HPDE6-E6E7 (cell line): ENCODE measurements around the gene ST7L.
"Not testable (repeated sequence)": the region's sequence is repeated elsewhere in the genome, so short reads cannot be mapped to it uniquely, and the experiment has no call there.

Experiments used
- DNase-seq: peaks from one replicate; pipeline ENCODE4 v3.0.0; 2011; ENCODE audit warnings: missing footprints; ENCODE audit errors: extremely low spot score

The ST7L gene, protein sequence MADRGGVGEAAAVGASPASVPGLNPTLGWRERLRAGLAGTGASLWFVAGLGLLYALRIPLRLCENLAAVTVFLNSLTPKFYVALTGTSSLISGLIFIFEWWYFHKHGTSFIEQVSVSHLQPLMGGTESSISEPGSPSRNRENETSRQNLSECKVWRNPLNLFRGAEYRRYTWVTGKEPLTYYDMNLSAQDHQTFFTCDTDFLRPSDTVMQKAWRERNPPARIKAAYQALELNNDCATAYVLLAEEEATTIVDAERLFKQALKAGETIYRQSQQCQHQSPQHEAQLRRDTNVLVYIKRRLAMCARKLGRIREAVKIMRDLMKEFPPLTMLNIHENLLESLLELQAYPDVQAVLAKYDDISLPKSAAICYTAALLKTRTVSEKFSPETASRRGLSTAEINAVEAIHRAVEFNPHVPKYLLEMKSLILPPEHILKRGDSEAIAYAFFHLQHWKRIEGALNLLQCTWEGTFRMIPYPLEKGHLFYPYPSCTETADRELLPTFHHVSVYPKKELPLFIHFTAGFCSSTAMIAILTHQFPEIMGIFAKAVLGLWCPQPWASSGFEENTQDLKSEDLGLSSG

DNA sequence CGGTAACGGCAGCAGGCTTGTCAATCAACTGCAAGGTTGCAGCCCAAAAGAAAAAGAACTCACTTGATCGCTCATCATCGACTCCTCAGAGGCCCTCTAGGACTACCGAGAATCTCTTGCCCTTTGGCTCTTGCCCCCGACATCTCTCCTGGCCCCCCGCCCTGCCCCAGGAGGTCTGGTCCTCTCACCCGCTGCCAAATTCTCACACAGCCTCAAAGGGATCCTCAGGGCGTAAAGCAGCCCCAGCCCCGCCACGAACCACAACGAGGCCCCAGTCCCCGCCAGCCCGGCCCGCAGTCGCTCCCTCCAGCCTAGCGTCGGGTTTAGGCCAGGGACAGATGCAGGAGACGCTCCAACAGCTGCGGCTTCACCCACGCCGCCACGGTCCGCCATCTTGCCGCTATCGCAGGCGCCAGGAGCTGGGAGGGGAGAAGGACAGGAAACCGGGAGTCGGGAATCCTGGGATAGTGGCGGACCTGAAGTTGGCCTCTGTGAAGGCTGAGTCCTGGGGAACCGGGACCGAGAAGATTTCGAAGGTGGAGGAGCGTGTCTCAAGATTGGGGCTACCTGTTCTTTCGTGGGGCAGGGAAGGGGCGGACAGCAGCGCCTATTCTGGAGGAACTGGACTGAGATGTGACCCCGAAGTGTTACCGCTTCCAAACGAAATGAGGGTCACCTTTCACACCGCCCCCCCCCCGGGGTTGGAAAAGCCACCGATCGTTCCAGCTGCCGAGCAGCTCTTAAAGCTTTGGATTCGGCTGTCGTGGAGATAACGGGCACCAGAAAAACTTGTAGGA is at the start of gene ST7L:
Gene ST7L (minus strand): TSS at position 421 of the 797 bp plus-strand sequence. CDS start 28 bp downstream, at position 393.
- no peak for DNase-seq

DNA sequence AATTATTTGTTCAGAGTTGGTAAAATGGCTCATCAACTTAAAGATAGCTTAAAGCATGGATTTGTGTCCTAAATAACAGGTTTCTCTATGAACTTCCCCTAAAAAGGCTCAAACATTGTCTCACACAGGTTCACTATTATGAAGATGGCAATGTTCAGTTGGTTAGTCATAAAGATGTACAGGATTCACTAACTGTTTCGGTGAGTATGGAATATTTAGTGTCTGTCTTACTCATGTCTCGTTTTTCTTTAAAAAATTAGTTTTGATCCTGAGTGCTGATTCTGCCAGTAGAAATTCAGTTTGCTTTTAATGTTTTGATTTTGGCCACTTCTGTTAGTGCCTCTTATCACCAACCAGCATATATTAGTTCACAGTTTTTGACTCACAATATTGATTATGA is 48.0 kb upstream of the ST7L start:
- no peak for DNase-seq

DNA sequence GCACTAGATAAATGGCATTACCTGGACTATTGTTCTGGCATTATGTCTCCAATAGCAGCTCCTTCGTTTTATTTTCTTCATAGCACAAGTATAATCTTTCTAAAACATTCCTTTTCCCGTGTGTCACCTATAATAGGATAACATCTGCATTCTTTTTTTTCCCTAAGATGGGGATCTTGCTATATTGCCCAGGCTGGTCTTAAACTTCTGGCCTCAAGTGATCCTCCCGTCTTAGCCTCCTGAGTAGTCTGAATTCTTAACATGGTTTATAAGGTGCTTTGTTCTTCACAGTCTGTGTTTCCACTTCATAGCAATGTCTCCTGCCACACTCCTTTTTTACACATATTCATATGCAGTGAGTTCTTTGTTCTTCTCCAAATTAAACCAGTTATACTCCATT is 46.9 kb upstream of the ST7L start:
- no peak for DNase-seq

DNA sequence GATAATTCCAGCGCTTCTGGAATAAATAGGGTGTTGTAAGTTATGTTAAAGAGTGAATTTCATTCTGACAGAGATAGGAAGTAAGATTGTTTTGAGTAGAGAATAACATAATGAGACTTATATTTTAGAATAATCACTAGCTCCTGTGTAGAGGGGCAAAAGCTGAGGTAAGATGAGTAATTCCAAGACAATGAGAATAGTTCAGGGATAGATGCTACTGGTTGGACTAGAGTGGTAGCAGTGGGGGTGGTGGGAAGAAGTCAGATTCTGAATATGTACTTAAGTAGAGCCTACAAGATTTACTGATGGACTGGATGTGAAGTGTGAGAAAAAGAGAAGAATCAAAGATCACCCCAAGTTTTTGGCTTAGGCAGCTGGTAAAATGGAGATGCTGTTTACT is 32.3 kb upstream of the ST7L start:
- no peak for DNase-seq

DNA sequence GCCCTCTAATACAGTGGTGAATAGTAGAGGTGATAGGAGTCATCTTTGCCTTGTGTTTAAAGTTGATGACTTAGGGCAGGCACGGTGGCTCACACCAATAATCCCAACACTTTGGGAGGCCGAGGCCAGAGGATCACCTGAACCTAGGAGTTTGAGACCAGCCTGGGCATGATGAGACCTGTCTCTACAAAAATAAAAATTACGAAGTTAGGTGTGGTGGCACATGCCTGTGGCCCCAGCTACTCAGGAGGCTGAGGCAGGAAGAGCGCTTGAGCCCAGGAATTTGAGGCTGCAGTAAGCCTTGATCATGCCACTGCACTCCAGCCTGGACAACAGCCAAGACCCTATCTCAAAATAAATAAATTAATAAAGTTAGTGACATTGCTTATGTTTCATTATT is 27.3 kb upstream of the ST7L start:
- DNase-seq, result no peak

DNA sequence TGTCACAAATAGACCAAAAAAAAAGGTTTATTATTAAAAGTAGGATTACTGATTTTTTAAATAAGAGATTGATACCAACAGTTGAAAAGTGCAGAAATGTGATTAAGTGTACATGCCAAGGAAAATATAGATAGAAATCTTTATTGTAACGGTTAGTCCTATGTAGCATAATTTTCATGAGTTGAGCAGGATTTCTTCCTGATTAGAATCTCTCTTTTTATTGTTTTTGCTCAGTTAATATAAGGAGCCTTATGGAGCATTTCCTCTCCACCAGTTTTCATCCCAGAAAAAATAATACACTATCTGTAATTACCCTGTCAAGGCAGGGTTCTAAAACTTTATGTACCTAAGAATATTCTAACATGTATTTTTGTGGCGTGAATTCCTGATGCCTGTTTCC is 24.1 kb upstream of the ST7L start:
- no peak for DNase-seq

DNA sequence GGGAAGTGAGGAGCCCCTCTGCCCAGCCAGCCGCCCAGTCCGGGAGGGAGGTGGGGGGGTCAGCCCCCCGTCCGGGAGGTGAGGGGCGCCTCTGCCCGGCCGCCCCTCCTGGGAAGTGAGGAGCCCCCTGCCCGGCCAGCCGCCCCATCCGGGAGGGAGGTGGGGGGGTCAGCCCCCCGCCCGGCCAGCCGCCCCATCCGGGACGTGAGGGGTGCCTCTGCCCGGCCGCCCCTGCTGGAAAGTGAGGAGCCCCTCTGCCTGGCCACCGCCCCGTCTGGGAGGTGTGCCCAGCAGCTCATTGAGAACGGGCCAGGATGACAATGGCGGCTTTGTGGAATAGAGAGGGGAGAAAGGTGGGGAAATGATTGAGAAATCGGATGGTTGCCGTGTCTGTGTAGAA is 21.5 kb upstream of the ST7L start:
- DNase-seq, result not testable (repeated sequence)

DNA sequence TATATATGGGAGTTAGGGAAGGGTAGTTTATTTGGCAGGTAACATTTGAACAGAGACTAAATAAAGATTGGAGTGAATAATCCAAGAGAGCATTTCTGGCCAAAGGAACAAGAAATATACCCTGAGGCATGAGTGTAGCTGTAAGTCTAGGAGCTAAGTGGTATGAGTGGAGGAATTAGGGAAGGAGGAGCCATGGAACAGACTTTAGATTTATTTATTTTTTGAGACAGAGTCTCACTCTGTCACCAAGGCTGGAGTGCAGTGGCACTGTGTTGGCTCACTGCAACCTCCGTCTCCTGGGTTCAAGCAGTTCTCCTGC is 19.1 kb upstream of the ST7L start:
- no peak for DNase-seq

DNA sequence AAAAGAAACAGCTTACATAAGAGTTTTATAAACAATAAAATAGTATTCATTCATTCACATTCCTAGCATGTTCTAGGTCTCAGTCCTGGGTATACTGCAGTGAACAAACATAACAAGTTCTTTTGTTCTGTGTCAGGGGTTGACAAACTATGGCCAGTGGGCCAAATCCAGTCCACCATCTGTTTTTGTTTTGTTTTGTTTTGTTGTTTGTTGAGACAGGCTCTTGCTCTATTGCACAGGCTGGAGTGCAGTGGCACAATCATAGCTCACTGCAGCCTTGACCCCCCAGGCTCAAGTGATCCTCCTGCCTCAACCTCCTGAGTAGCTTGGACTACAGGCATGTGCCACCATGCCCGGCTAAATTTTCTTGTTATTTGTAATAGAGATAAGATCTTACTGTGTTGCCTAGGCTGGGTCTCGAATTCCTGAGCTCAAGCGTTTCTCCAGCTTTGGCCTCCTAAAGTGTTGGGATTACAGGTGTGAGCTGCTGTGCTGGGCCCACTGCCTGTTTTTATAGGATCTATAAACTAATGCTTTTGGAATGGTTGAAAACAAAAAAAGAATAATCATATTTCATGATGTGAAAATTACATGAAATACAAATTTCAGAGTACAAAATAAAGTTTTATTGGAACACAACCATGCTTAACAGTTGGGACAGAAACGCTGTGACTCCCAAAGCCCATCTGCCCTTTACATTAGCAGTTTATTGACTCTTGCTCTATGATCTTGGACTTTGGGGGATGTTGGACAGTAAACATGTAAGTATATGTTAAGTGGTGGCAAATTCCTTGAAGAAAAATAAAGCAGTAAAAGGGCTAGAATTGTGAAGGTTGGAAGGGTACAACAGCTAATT is 18.5 kb upstream of the ST7L start:
- DNase-seq, result no peak

DNA sequence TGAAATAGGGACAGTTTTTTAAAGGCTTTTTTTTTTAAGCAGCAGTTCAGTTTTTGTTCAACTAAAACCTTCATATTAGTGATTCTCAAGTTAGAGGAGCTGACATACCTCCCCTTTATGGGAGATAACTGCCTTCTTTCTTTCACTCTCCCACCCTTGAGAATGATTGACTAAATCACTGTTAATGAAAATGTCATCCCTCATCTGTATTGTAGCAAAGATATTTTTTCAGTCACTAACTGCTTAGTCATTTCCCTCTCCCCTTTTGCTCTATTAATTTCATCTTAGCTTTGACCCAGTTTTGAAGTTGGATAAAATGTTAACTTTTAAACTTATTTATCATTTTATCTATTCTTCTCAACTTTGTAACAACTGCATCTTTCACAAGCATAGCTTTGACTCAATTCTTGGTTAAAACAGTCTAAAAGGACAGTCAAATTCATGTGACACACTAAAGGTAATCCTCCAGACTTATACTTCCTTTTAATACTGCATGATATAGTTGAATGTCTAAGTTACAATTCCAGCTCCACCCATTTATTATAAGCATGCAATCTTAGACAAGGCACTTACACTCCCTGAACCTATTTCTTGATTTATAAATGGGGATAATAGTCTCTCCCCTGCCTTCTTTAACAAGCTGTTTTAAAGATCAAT is 17.8 kb upstream of the ST7L start:
- no peak for DNase-seq

DNA sequence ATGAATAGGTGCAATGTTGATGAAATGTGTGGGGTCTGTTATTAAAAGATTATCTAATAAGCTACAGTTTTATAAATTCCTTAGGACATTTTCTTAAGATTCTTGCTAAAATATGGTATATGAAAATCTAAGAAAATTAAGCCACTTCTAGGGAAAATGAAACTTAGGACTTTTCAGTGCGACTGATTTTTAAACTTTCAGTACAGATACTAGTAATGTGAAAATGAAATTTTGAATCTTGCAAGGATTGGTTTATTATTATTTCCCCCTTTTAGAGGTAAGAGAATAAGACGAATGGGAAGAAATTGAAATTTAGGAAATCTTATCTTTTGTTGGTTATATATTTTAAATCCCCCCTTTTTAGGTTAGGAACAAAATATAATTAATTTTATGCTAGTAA is 17.1 kb upstream of the ST7L start:
- DNase-seq, result no peak

DNA sequence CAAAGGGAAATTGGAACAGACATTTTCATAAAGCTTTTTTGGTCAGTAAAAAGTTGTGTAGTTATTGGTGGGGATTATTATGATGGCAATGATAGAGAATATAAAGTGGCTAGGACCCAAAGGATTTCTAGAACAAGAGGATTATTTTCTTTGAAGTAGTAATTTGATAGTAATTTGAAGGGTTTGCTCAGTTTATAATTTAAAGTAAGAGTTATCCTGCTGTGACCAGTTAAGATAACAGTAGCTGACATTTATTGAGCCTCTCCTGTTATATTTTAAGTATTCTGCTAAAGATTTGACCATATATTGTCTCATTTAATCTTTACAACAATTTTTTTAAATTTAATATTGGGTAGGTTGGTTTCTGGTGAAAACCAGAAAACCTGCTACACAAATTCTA is 15.4 kb upstream of the ST7L start:
- DNase-seq, result no peak

DNA sequence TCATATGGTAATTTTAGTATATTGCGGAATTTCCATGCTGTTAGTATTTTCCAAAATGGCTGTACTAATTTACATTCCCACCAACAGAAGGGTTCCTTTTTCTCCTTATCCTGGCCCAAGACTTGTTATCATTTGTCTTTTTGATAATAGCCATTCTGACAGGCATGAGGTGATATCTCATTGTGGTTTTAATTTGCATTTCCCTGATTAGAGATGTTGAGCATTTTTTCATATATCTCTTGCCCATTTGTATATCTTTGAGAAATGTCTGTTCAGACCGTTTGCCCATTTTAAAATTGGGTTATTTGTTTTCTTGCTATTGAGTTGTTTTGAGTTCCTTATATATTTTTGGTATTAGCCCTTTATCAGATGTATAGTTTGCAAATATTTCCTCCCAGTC is 14.7 kb upstream of the ST7L start:
- no peak for DNase-seq

DNA sequence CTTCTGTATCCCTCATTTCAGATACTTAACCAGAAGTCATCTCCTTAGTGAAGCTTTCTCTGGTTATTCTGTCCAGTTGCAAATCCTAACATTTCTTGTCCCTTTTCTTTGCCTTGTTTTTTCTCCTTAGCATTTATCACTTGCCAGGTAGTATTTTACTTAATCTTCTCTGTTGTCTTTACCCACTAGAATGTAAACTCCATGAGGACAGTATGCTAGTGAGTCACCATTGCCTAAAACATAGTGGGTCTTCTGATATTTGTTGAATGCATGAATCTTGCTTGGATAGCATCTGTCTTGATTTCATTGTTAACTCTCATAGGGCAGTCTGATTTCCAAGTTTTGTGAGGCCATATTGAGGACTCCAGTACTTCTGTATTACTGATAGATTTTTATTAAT is 10.3 kb upstream of the ST7L start:
- no peak for DNase-seq

DNA sequence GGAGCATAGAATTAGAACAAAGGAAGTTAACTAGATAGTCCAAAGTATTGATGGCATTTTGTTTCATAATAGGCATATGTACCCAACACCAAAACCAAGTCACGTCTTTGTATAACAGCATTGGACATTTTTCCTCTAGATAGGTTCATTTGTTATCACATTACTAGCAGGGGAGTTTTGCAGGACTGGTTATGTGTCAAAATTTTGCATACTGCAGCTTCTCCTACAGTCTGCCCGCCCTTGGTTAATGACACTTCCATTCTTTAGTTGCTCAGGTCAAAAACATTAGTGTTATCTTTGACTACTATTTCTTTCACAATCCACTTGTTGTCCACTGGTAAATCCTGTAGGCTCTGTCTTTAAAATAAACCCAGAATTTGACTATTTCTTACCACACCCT is 9.6 kb upstream of the ST7L start:
- DNase-seq, result no peak

DNA sequence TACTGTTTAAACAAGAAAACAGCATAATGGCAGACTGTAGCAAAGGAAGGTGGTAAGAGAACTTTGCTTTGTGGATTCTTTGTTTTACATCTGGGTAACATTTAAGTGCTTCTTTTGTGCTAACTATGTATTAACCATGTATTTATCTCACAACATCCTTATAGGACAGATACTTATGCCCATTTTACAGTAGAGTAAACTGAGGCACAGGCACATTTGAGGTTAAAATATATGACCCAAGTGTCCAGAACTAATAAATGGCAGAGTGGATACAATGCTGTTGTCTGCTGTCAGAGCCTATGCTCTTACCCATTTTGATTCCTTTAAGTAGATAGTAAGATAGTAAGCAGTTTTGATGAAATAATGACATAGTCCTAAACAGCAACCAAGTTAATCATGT is 7.9 kb upstream of the ST7L start:
- no peak for DNase-seq

DNA sequence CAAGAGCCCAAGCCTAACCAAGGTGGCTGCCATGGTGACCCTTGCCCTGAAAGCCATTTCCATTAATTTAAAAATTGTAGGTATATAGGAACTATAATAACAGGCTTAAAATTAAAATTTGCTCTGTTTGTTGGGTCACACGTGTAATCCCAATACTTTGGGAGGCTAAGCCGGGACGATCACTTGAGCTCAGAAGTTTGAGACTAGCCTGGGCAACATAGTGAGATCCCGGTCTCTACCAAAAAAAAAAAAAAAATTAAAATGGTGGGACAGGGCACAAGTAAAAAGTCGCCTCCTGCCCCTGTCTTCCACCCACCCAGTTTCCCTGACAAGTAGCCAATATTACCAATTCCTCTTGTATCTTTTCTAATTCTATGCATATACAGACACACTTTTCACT is 7.3 kb upstream of the ST7L start:
- DNase-seq, result no peak

DNA sequence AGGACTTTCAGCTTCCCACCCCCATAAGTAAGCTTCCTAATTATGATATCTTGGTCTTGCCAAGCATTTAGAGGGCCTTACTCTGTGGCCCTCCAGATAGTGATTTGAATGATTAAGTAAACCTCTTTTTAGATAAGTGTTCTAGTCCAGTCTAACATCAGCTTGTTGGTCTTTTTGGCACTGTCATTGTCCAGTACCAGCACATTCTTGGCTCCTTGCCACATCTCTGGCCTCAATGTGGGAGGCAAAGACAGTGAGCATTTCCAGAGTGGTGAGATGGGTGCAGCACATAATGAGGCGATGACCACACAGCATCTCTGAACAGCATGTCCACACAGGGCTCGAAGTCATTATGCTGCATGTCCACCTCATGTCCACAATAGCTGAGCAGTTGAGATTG is 6.8 kb upstream of the ST7L start:
- no peak for DNase-seq

DNA sequence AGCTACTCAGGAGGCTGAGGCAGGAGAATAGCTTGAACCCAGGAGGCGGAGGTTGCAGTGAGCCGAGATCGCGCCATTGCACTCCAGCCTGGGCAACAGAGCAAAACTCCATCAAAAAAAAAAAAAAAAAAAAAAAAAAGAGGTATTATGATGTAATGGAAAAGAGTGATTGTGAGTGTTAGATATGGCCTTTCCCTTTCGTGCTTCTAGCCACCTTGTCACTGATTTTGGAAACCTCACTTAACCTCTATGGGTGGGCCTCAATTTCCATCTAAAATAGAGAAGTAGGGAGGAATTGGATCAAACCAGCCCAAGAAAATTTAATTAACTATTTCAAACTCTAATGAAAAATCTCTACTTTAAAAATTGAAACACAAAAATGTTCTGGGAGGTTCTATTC is 5.6 kb upstream of the ST7L start:
- not testable (repeated sequence) for DNase-seq

DNA sequence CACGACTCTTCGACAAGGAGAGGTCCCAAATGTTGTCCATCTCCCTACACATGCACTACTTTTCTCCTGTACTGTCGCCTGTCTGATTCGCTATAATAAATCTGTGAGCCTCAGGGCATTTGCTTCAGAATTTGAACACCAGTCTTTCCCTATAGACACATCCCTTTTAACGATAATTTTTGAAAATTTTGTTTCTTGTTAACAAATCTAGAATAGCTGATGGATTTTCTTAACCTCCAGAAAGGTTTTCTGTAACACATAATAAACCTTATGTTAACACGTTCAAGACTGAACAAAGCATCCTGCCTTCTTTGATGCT is 1.4 kb upstream of the ST7L start:
- no peak for DNase-seq

DNA sequence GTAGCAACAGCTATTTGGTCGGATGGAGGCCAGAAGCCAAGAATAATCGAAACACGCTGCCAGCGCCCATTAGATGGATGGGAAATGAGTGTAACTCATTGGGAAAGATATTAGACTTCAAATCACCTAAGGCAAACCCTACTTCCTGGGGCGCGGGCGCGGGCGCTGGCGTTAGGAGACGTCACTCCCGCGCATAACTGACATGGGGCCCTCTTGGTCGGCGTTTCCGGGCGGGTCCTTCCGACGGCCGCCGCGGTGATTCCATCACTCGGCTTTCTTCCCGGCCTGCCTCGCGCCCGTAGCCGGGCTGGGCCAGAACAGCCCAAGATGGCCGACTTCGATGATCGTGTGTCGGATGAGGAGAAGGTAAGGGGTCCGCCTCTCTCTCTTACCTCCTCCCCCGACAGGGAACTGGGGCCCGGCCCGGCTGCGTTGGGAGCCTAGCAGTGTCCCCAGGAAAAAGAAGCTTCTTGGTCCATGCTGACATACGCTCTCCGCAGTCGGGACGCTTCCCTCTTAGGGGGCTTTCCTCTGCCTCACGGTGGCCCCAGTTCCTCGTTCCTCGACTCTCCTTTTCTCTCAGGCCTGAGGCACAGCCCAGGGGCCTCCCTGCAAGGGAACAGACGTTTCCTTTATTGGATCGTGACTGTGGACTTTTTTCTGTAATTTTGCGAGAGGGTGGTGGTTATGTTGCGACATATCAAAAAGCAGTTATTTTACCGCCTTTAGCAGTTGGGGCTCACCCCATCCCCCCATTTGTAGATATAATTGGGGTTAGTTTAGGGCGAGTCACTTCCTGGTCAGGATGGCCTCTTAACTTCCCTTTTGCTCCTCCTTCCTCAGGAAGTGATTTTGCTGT is 806 bp upstream of the ST7L start, which contains the start of gene CAPZA1:
Gene CAPZA1 (plus strand): TSS at position 315 of the 859 bp plus-strand sequence. CDS start 13 bp downstream, at position 328.
- DNase-seq, result peak; percentile 90
